SK-N-SH (cell line): ENCODE measurements around the gene ABCB9. TPM values are rescaled to one million over a fixed set of nuclear protein-coding genes. Genes with fewer than 3 reads are reported as not detected.

ENCODE experiments used
- CTCF ChIA-PET: fragments of 300-600, 350-600 bp; formaldehyde crosslinking; extraction: SDS; loops from one replicate; lab custom pipeline; 2021; lab: Yijun Ruan, JAX
- POLR2A ChIA-PET: fragments of 350-600 bp; sonication (Branson Sonifier 250); formaldehyde crosslinking; extraction: SDS; loops from one replicate; lab custom pipeline; 2020; ENCODE audit warnings: antibody characterized with exemption, inconsistent platforms; lab: Yijun Ruan, JAX
- DNase-seq: peaks from one replicate; pipeline ENCODE4 v3.0.0; 2012
- H2AFZ ChIP-seq: fragments of 200-600 bp; sonication (generic); 2 replicates; pipeline ENCODE4 v1.8.1; 2016; ENCODE audit warnings: antibody characterized with exemption, mild to moderate bottlenecking, low read depth
- H3F3A ChIP-seq: fragments of 200-600 bp; sonication (generic); replicated peaks from 2 replicates; pipeline ENCODE3; 2016; ENCODE audit warnings: antibody characterized with exemption, mild to moderate bottlenecking; ENCODE audit not compliant: insufficient read depth
- H3K27ac ChIP-seq, 2 experiments: fragments of 200-500 bp in 1 of 2; fragments of 200-600 bp in 1 of 2; sonication (Bioruptor generic) in 1 of 2; sonication (generic), shearing (Covaris generic) in 1 of 2; 2 replicates each; pipeline versions ENCODE4 v1.5.1 to v1.6.1; 2014 to 2016; ENCODE audit warnings: low read depth in 2 of 2, inconsistent platforms in 1 of 2, low read length in 1 of 2, mild to moderate bottlenecking in 1 of 2, mixed read lengths in 1 of 2
- H3K27me3 ChIP-seq: fragments of 200-600 bp; sonication (generic), shearing (Covaris generic); 2 replicates; pipeline ENCODE4 v1.6.1; 2016; ENCODE audit warnings: mixed run types; ENCODE audit not compliant: insufficient read depth
- H3K36me3 ChIP-seq, 2 experiments: fragments of 200-500 bp in 1 of 2; fragments of 200-600 bp in 1 of 2; sonication (Bioruptor generic) in 1 of 2; sonication (generic) in 1 of 2; replicated peaks in 1 of 2; 2 replicates each; pipeline versions ENCODE3 to v1.5.1; 2014 to 2016; ENCODE audit warnings: low read length in 1 of 2, mild to moderate bottlenecking in 1 of 2; ENCODE audit not compliant: insufficient read depth in 2 of 2, control insufficient read depth in 1 of 2
- H3K4me1 ChIP-seq, 2 experiments: fragments of 200-500 bp in 1 of 2; fragments of 200-600 bp in 1 of 2; sonication (Bioruptor generic) in 1 of 2; sonication (generic), shearing (Covaris generic) in 1 of 2; 2 replicates each; pipeline versions ENCODE4 v1.5.1 to v1.6.1; 2014 to 2016; ENCODE audit warnings: low read depth in 1 of 2, low read length in 1 of 2, mixed run types in 1 of 2; ENCODE audit not compliant: insufficient read depth in 2 of 2, control insufficient read depth in 1 of 2
- H3K4me2 ChIP-seq: fragments of 200-600 bp; sonication (generic), shearing (Covaris generic); 2 replicates; pipeline ENCODE4 v1.6.1; 2017; ENCODE audit warnings: mixed run types
- H3K4me3 ChIP-seq, 2 experiments: fragments of 200-500 bp in 1 of 2; fragments of 200-600 bp in 1 of 2; sonication (Bioruptor generic) in 1 of 2; sonication (generic), shearing (Covaris generic) in 1 of 2; 2 replicates each; pipeline versions ENCODE4 v1.5.1 to v1.8.1; 2014 to 2016; ENCODE audit warnings: low read depth in 2 of 2, inconsistent platforms in 1 of 2, low read length in 1 of 2, mild to moderate bottlenecking in 1 of 2, mixed read lengths in 1 of 2, moderate library complexity in 1 of 2
- H3K79me2 ChIP-seq: fragments of 200-600 bp; sonication (generic); 2 replicates; pipeline ENCODE4 v1.8.1; 2017; ENCODE audit warnings: mild to moderate bottlenecking; ENCODE audit not compliant: insufficient read depth
- H3K9ac ChIP-seq: fragments of 200-600 bp; sonication (generic); 2 replicates; pipeline ENCODE4 v1.6.1; 2017; ENCODE audit warnings: mixed run types
- H3K9me2 ChIP-seq: fragments of 200-600 bp; sonication (generic); 2 replicates; pipeline ENCODE4 v1.6.1; 2017; ENCODE audit warnings: mixed run types
- H3K9me3 ChIP-seq: fragments of 200-600 bp; sonication (generic); 2 replicates; pipeline ENCODE4 v1.6.1; 2017; ENCODE audit warnings: mixed run types, mild to moderate bottlenecking, moderate library complexity
- H4K20me1 ChIP-seq: fragments of 200-600 bp; sonication (generic); 2 replicates; pipeline ENCODE4 v1.6.1; 2017; ENCODE audit warnings: mild to moderate bottlenecking, mixed run types; ENCODE audit not compliant: insufficient read depth
- CHD2 ChIP-seq: fragments of 150-350 bp; IDR thresholded peaks from 2 replicates; pipeline ENCODE4 v1.6.1; 2018; ENCODE audit warnings: low read length; ENCODE audit not compliant: partially characterized antibody
- EP300 ChIP-seq, 2 experiments: IDR thresholded peaks; 2 replicates each; pipeline versions ENCODE4 v1.4.0 to v1.6.1; 2012; ENCODE audit warnings: borderline replicate concordance in 1 of 2, low read depth in 1 of 2, low read length in 1 of 2
- EZH2phosphoT487 ChIP-seq: fragments of 200-600 bp; sonication (generic); IDR thresholded peaks from 2 replicates; pipeline ENCODE4 v1.6.1; 2017; ENCODE audit warnings: low read depth, mixed run types, mild to moderate bottlenecking, antibody characterized with exemption, moderate library complexity, borderline replicate concordance
- FOXJ3 ChIP-seq: sonication (generic); formaldehyde crosslinking; IDR thresholded peaks from 2 replicates; pipeline ENCODE4 v1.5.1; 2020; ENCODE audit warnings: mild to moderate bottlenecking, missing genetic modification reagents
- FOXM1 ChIP-seq: IDR thresholded peaks from 2 replicates; pipeline ENCODE4 v1.4.0; 2012; ENCODE audit warnings: low read depth, mild to moderate bottlenecking
- GABPA ChIP-seq: IDR thresholded peaks from 2 replicates; pipeline ENCODE4 v1.4.0; 2012; ENCODE audit warnings: low read depth, mild to moderate bottlenecking
- GATA2 ChIP-seq: sonication (generic); formaldehyde crosslinking; IDR thresholded peaks from 2 replicates; pipeline ENCODE4 v1.5.0; 2020; ENCODE audit warnings: mild to moderate bottlenecking, missing genetic modification reagents
- JUND ChIP-seq: IDR thresholded peaks from 2 replicates; pipeline ENCODE4 v1.4.0; 2012
- POLR2AphosphoS5 ChIP-seq: IDR thresholded peaks from 2 replicates; pipeline ENCODE4 v1.6.1; 2012; ENCODE audit warnings: low read depth, low read length
- RAD21 ChIP-seq: IDR thresholded peaks from 2 replicates; pipeline ENCODE4 v1.6.1; 2012; ENCODE audit warnings: mild to moderate bottlenecking, low read length
- RCOR1 ChIP-seq: fragments of 150-350 bp; IDR thresholded peaks from 2 replicates; pipeline ENCODE4 v1.6.1; 2017; ENCODE audit warnings: antibody characterized with exemption, low read length
- REST ChIP-seq: IDR thresholded peaks from 2 replicates; pipeline ENCODE4 v1.6.1; 2012; ENCODE audit warnings: mild to moderate bottlenecking, low read depth, low read length, moderate library complexity
- RFX5 ChIP-seq: IDR thresholded peaks from 2 replicates; pipeline ENCODE4 v1.6.1; 2012; ENCODE audit warnings: mild to moderate bottlenecking, improper control_type of control experiment, low read length
- RXRA ChIP-seq: IDR thresholded peaks from 2 replicates; pipeline ENCODE4 v1.4.0; 2012; ENCODE audit warnings: low read depth, mild to moderate bottlenecking, borderline replicate concordance
- SIN3A ChIP-seq: IDR thresholded peaks from 2 replicates; pipeline ENCODE4 v1.6.1; 2012; ENCODE audit warnings: low read depth, mild to moderate bottlenecking, low read length, moderate library complexity, borderline replicate concordance
- SMC3 ChIP-seq: IDR thresholded peaks from 2 replicates; pipeline ENCODE4 v1.6.1; 2012; ENCODE audit warnings: low read depth, low read length, improper control_type of control experiment
- TCF12 ChIP-seq: IDR thresholded peaks from 2 replicates; pipeline ENCODE4 v1.4.0; 2012
- USF1 ChIP-seq: IDR thresholded peaks from 2 replicates; pipeline ENCODE4 v1.4.0; 2012; ENCODE audit warnings: low read depth, borderline replicate concordance
- USF2 ChIP-seq: fragments of 150-350 bp; IDR thresholded peaks from 2 replicates; pipeline ENCODE4 v1.6.1; 2017; ENCODE audit warnings: antibody characterized with exemption, low read length, low read depth, borderline replicate concordance
- YY1 ChIP-seq: IDR thresholded peaks from 2 replicates; pipeline ENCODE4 v1.4.0; 2012; ENCODE audit warnings: low read depth, mild to moderate bottlenecking
- WGBS: methylation state at CpG from one replicate; pipeline ENCODE4 v1.1.6; 2017; ENCODE audit warnings: low lambda C conversion rate; 5-methylcytosine and 5-hydroxymethylcytosine counted together
- polyA plus RNA-seq, 3 experiments: library from polyadenylated mRNA; depleted of rRNA; stranded (reverse); fragments of >200 nt; gene quantifications; 2 replicates each; pipeline ENCODE4 v1.2.3, GENCODE V29; 2012

The ABCB9 gene
- polyA plus RNA-seq, 1 of the 3 experiments (the other 2 are of a cell fraction), result 6.2 TPM

GRCh38 chr12:122996621-122997342 is 30.5 kb upstream of the ABCB9 start (continued):
- no peak for TF ChIP-seq REST
- TF ChIP-seq CHD2, result no peak
- no peak for TF ChIP-seq USF2
- TF ChIP-seq SIN3A, result no peak

GRCh38 chr12:122996188-122996601 is 29.9 kb upstream of the ABCB9 start:
- ChIA-PET POLR2A (no interaction called here), CTCF (no interaction called here)

More at GRCh38 chr12:122996188-122996601, 29.9 kb upstream of the ABCB9 start:
- H3K9me3 ChIP-seq, result no peaks in the 10 kb centered on the region
- no CpG with 5 or more reads among the region's 7 CpGs for WGBS
- H3K9me2 ChIP-seq, result no peaks in the 10 kb centered on the region
- no peaks in the 10 kb centered on the region for H3F3A ChIP-seq
- no peak overlapping the region for H2AFZ ChIP-seq
- H3K4me2 ChIP-seq, result no peak overlapping the region
- H3K27ac ChIP-seq, result no peak overlapping the region
- H4K20me1 ChIP-seq, result no peaks in the 10 kb centered on the region
- H3K4me1 ChIP-seq, result peaks cover 0 to 4% of the 10 kb centered on the region in 2 experiments; a peak in 1 of 4 replicates
- no peak for DNase-seq
- no peak overlapping the region for H3K4me3 ChIP-seq
- H3K9ac ChIP-seq, result no peak overlapping the region
- no peak for TF ChIP-seq EZH2phosphoT487
- TF ChIP-seq SMC3, result no peak
- TF ChIP-seq YY1, result no peak
- no peak for TF ChIP-seq JUND
- no peak for TF ChIP-seq FOXJ3
- no peak for TF ChIP-seq TCF12
- no peak for TF ChIP-seq FOXM1
- no peak for TF ChIP-seq RCOR1
- no peak for TF ChIP-seq GABPA
- no peak for TF ChIP-seq POLR2AphosphoS5
- no peak for TF ChIP-seq EP300 (IDR thresholded peaks at IDR 0.05; ENCODE audit: borderline replicate concordance in 1 of 2, low read depth in 1 of 2, low read length in 1 of 2)
- no peak for TF ChIP-seq RFX5
- no peak for TF ChIP-seq USF1
- no peak for TF ChIP-seq RXRA
- TF ChIP-seq GATA2 (CRISPR knock-in tag), result no peak
- no peak for TF ChIP-seq CHD2
- no peak for TF ChIP-seq RAD21
- no peak for TF ChIP-seq SIN3A
- TF ChIP-seq, all 33 proteins: peak for 0
- H3K27me3 ChIP-seq, result no peaks in the 10 kb centered on the region
- no peaks in the 10 kb centered on the region for H3K79me2 ChIP-seq
- H3K36me3 ChIP-seq, result no peaks in the 10 kb centered on the region
